B cell (primary cell): ENCODE results near the gene RHOH. TPM values are rescaled to one million over a fixed set of nuclear protein-coding genes. Genes with fewer than 3 reads are reported as not detected.
A peak's percentile ranks its signal among the peaks of the same experiment; 100 is the strongest.

ENCODE experiments used
- ATAC-seq: fragments of 200-7000 bp; cut with Tn5 transposase; one replicate; pipeline ENCODE4 v1.10.0; 2021; ENCODE audit warnings: low read depth, mild to moderate bottlenecking, moderate number of reproducible peaks, moderate library complexity
- CTCF ChIA-PET: fragments of 350-600 bp; sonication (Branson Sonifier 250); formaldehyde crosslinking; loops from one replicate; lab custom pipeline; 2021; ENCODE audit warnings: antibody characterized with exemption, inconsistent platforms; lab: Charles Lee
- POLR2A ChIA-PET: fragments of 350-600 bp; sonication (Branson Sonifier 250); formaldehyde crosslinking; loops from one replicate; lab custom pipeline; 2021; ENCODE audit warnings: antibody characterized with exemption; lab: Charles Lee
- DNase-seq: peaks from one replicate; pipeline ENCODE4 v3.0.0; 2013
- H2AFZ ChIP-seq: 2 replicates; pipeline ENCODE4 v1.6.1; 2012; ENCODE audit warnings: mild to moderate bottlenecking, low read depth, low read length; ENCODE audit not compliant: insufficient read depth, poor library complexity, severe bottlenecking
- H3K27ac ChIP-seq, 2 donors: 1 replicate in 1 of 2; 2 replicates in 1 of 2; pipeline ENCODE4 v1.5.1; 2012 to 2013; ENCODE audit warnings: low read length in 2 of 2, mild to moderate bottlenecking in 2 of 2, moderate library complexity in 1 of 2
- H3K27me3 ChIP-seq, 4 experiments: fragments of 200-600 bp in 1 of 4; sonication (generic) in 1 of 4; replicated peaks in 1 of 4; 1 replicate in 2 of 4; 2 replicates in 2 of 4; pipeline versions ENCODE4 v1.6.1 to v1.7.0; 2013 to 2016; ENCODE audit warnings: low read length in 3 of 4, mild to moderate bottlenecking in 2 of 4, mixed read lengths in 1 of 4, moderate library complexity in 1 of 4; ENCODE audit not compliant: insufficient read depth in 4 of 4, control insufficient read depth in 3 of 4; ENCODE audit errors: control extremely low read depth in 1 of 4
- H3K36me3 ChIP-seq, 2 experiments: replicated peaks in 1 of 2; 1 replicate in 1 of 2; 2 replicates in 1 of 2; pipeline versions ENCODE4 v1.6.1 to v1.7.1; 2013; ENCODE audit warnings: low read length in 1 of 2; ENCODE audit not compliant: insufficient read depth in 2 of 2, control insufficient read depth in 1 of 2; ENCODE audit errors: control extremely low read depth in 1 of 2, extremely low read depth in 1 of 2
- H3K4me1 ChIP-seq, 2 donors: fragments of 200-600 bp in 1 of 2; sonication (generic) in 1 of 2; 1 replicate in 1 of 2; 2 replicates in 1 of 2; pipeline versions ENCODE4 v1.5.1 to v1.6.1; 2013 to 2017; ENCODE audit warnings: low read length in 2 of 2; ENCODE audit not compliant: control insufficient read depth in 2 of 2, insufficient read depth in 2 of 2
- H3K4me2 ChIP-seq: replicated peaks from 2 replicates; pipeline ENCODE3; 2012; ENCODE audit warnings: mild to moderate bottlenecking, low read depth, low read length; ENCODE audit not compliant: poor library complexity, severe bottlenecking
- H3K4me3 ChIP-seq, 5 experiments: fragments of 200-600 bp in 1 of 5; sonication (generic) in 1 of 5; 1 replicate in 3 of 5; 2 replicates in 2 of 5; pipeline versions ENCODE4 v1.5.1 to v1.7.0; 2011 to 2016; ENCODE audit warnings: low read length in 4 of 5, mild to moderate bottlenecking in 4 of 5, low read depth in 2 of 5, control low read depth in 1 of 5, moderate library complexity in 1 of 5; ENCODE audit not compliant: insufficient read depth in 1 of 5; ENCODE audit errors: control extremely low read depth in 1 of 5, extremely low read depth in 1 of 5
- H3K79me2 ChIP-seq: fragments of 200-600 bp; sonication (generic); one replicate; pipeline ENCODE4 v1.6.0; 2016; ENCODE audit warnings: low read length; ENCODE audit not compliant: control insufficient read depth, insufficient read depth
- H3K9ac ChIP-seq: fragments of 200-600 bp; sonication (generic); 2 replicates; pipeline ENCODE4 v1.6.1; 2017; ENCODE audit warnings: mild to moderate bottlenecking, low read length, moderate library complexity
- H3K9me3 ChIP-seq, 3 donors: one replicate each; pipeline versions ENCODE4 v1.6.1 to v1.7.1; 2013; ENCODE audit warnings: low read length in 2 of 3; ENCODE audit not compliant: control insufficient read depth in 2 of 3, insufficient read depth in 1 of 3; ENCODE audit errors: control extremely low read depth in 1 of 3
- H4K20me1 ChIP-seq: 2 replicates; pipeline ENCODE4 v1.6.0; 2012; ENCODE audit warnings: mild to moderate bottlenecking, low read length; ENCODE audit not compliant: insufficient read depth, control insufficient read depth, poor library complexity, severe bottlenecking
- H3K27ac Mint-ChIP-seq: one replicate; pipeline ENCODE4 v1.8.0; 2021; ENCODE audit warnings: mixed read lengths
- H3K27me3 Mint-ChIP-seq: one replicate; pipeline ENCODE4 v1.8.0; 2021; ENCODE audit warnings: mixed read lengths
- H3K4me1 Mint-ChIP-seq: one replicate; pipeline ENCODE4 v1.8.0; 2021; ENCODE audit warnings: mixed read lengths
- H3K4me3 Mint-ChIP-seq: one replicate; pipeline ENCODE4 v1.8.0; 2021; ENCODE audit warnings: mixed read lengths
- H3K9me3 Mint-ChIP-seq: one replicate; pipeline ENCODE4 v1.8.0; 2022; ENCODE audit warnings: mixed read lengths; ENCODE audit not compliant: insufficient read depth
- EZH2 ChIP-seq: IDR thresholded peaks from 2 replicates; pipeline ENCODE4 v1.6.1; 2012; ENCODE audit warnings: borderline replicate concordance, low read depth, mild to moderate bottlenecking, moderate library complexity, low read length; ENCODE audit not compliant: insufficient read depth, poor library complexity, severe bottlenecking
- WGBS: methylation state at CpG from one replicate; pipeline ENCODE4 v1.1.5; 2013; ENCODE audit warnings: missing lambda C conversion rate; ENCODE audit not compliant: insufficient coverage; 5-methylcytosine and 5-hydroxymethylcytosine counted together
- intact Hi-C: fragments of 100-400 bp; cut with micrococcal nuclease; formaldehyde crosslinking; loops from one replicate; pipeline ENCODE4 v1.10.0; 2022
- polyA plus RNA-seq: library from polyadenylated mRNA; depleted of rRNA; stranded (reverse); fragments of >200 nt; gene quantifications from 2 replicates; pipeline ENCODE4 v1.2.3, GENCODE V29; 2012
- total RNA-seq, 2 donors: library from RNA; stranded (reverse); fragments of 120-200 nt in 1 of 2; gene quantifications; 1 replicate in 1 of 2; 2 replicates in 1 of 2; pipeline versions ENCODE4 v1.2.3 to v1.2.4, GENCODE V29; 2013 to 2022
- TF ChIP-seq, protein P1 (sequence below): fragments of 200-600 bp; IDR thresholded peaks from one replicate; pipeline ENCODE4 v1.8.0; 2022; ENCODE audit warnings: antibody characterized with exemption, mild to moderate bottlenecking

Gene RHOH
- total and polyA plus RNA-seq, 2 donors (not counting 1 experiment from before 2014, with no cell fraction given) = 118 to 209 TPM

DNA sequence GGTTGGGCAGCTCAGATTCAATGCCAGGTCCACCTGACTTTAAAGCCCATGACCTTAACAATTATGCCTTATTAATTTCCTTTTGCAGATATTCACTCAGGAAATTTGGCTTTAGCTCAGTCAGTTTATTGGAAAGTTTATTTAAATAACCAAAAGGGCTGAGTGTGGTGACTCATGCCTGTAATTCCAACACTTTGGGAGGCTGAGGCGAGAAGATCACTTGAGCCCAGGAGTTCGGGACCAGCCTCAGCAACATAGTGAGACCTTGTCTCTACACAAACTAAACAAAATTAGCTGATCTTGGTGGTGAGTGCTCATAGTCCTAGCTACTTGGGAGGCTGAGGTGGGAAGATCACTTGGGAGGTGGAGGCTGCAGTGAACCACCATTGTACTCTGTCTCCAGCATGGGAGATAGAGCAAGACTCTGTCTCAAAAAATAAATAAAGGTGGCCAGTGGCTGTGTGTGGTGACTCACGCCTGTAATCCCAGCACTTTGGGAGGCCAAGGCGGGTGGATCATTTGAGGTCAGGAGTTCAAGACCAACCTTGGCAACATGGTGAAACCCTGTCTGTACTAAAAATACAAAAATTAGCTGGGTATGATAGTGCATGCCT, 43.3 kb downstream of the RHOH start:
- peaks cover 79% of the 10 kb centered on the region for H3K4me1 Mint-ChIP-seq
- Histone ChIP-seq H3K4me1 (peaks cover 77 to 79% of the 10 kb centered on the region in 2 donors), H2AFZ (no peak overlapping the region), H3K36me3 (peaks cover 10 to 84% of the 10 kb centered on the region in 2 experiments), H3K9me3 (no peaks in the 10 kb centered on the region), H3K79me2 (peaks cover 94% of the 10 kb centered on the region), H3K9ac (no peak overlapping the region), H3K27ac (peak overlapping the region in 1 of 2 donors; percentile 60), H3K4me2 (no peak overlapping the region), H3K4me3 (no peak overlapping the region), H3K27me3 (no peaks in the 10 kb centered on the region), H4K20me1 (peaks cover 88% of the 10 kb centered on the region)
- H3K27me3 Mint-ChIP-seq = no peaks in the 10 kb centered on the region
- ATAC-seq (no peak), DNase-seq (no peak)
- TF ChIP-seq, protein P1, sequence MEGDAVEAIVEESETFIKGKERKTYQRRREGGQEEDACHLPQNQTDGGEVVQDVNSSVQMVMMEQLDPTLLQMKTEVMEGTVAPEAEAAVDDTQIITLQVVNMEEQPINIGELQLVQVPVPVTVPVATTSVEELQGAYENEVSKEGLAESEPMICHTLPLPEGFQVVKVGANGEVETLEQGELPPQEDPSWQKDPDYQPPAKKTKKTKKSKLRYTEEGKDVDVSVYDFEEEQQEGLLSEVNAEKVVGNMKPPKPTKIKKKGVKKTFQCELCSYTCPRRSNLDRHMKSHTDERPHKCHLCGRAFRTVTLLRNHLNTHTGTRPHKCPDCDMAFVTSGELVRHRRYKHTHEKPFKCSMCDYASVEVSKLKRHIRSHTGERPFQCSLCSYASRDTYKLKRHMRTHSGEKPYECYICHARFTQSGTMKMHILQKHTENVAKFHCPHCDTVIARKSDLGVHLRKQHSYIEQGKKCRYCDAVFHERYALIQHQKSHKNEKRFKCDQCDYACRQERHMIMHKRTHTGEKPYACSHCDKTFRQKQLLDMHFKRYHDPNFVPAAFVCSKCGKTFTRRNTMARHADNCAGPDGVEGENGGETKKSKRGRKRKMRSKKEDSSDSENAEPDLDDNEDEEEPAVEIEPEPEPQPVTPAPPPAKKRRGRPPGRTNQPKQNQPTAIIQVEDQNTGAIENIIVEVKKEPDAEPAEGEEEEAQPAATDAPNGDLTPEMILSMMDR = no peak
- TF ChIP-seq EZH2 = no peak
- peak overlapping the region; percentile 80 for H3K27ac Mint-ChIP-seq
- H3K9me3 Mint-ChIP-seq = no peaks in the 10 kb centered on the region
- POLR2A ChIA-PET = interaction anchor here (1.2 kb wide), 1 partner anchor 19 kb away, joined by 9 read pairs; no protein-coding TSS in a partner anchor
- WGBS = 100% methylated on average over 2 of the region's 4 CpGs
- intact Hi-C loops = loop anchor here (5.0 kb wide), 1 partner anchor 33 kb away; no protein-coding TSS in a partner anchor
- CTCF ChIA-PET = interaction anchor here (0.7 to 4.6 kb wide), 5 partner anchors 33 to 70 kb away, joined by 3 to 22 read pairs (median 5); no protein-coding TSS in a partner anchor
- peak overlapping the region; percentile 49 for H3K4me3 Mint-ChIP-seq

- 50% methylated on average over 2 of the region's 4 CpGs for WGBS
- Mint-ChIP-seq H3K4me1 (peaks cover 83% of the 10 kb centered on the region), H3K4me3 (peak overlapping the region; percentile 10), H3K27me3 (no peaks in the 10 kb centered on the region), H3K27ac (peak overlapping the region; percentile 80), H3K9me3 (no peaks in the 10 kb centered on the region)
- Histone ChIP-seq H3K9me3 (no peaks in the 10 kb centered on the region), H3K36me3 (peaks cover 11 to 87% of the 10 kb centered on the region in 2 experiments), H3K9ac (no peak overlapping the region), H4K20me1 (peaks cover 86% of the 10 kb centered on the region), H3K4me2 (peak overlapping the region; percentile 16), H2AFZ (no peak overlapping the region), H3K4me3 (no peak overlapping the region), H3K27me3 (no peaks in the 10 kb centered on the region), H3K79me2 (peaks cover 85% of the 10 kb centered on the region), H3K4me1 (peaks cover 81 to 85% of the 10 kb centered on the region in 2 donors), H3K27ac (peak overlapping the region; percentile 13 to 75)
- POLR2A ChIA-PET = interaction anchor here (1.2 kb wide), 1 partner anchor 18 kb away, joined by 9 read pairs; no protein-coding TSS in a partner anchor
- CTCF ChIA-PET = interaction anchor here (0.6 to 4.6 kb wide), 7 partner anchors 10 to 77 kb away, joined by 3 to 22 read pairs (median 6); no protein-coding TSS in a partner anchor
- intact Hi-C loops = loop anchor here (5.0 kb wide), 1 partner anchor 34 kb away; no protein-coding TSS in a partner anchor
- TF ChIP-seq, protein P1 = no peak
- TF ChIP-seq EZH2 = no peak
- no peak for ATAC-seq
- no peak for DNase-seq
These were observed 44.2 kb downstream of the RHOH start for GRCh38 chr4:40241026-40241425.
